MM.1S (cell line): Measurements from ENCODE around the gene BEND6.
A peak's percentile ranks its signal among the peaks of the same experiment; 100 is the strongest.

ENCODE experiments used
- DNase-seq: peaks from one replicate; pipeline ENCODE4 v3.0.0-alpha.2; 2015
- H2AFZ ChIP-seq: fragments of 300-600 bp; sonication (generic); 2 replicates; pipeline ENCODE4 v1.6.0; 2016; ENCODE audit warnings: antibody characterized with exemption, low read length
- H3F3A ChIP-seq: fragments of 300-600 bp; sonication (generic); 2 replicates; pipeline ENCODE4 v1.6.1; 2016; ENCODE audit warnings: mild to moderate bottlenecking, antibody characterized with exemption, low read length, moderate library complexity, mixed read lengths; ENCODE audit not compliant: insufficient read depth
- H3K27ac ChIP-seq: fragments of 300-600 bp; sonication (generic); 2 replicates; pipeline ENCODE4 v1.5.1; 2016; ENCODE audit warnings: mild to moderate bottlenecking, low read length
- H3K27me3 ChIP-seq: fragments of 300-600 bp; sonication (generic); replicated peaks from 2 replicates; pipeline ENCODE4 v1.6.0; 2016; ENCODE audit warnings: low read length; ENCODE audit not compliant: insufficient read depth
- H3K36me3 ChIP-seq: fragments of 300-600 bp; sonication (generic); replicated peaks from 2 replicates; pipeline ENCODE4 v1.6.1; 2016; ENCODE audit warnings: mild to moderate bottlenecking, low read length, mixed read lengths; ENCODE audit not compliant: insufficient read depth
- H3K4me1 ChIP-seq: fragments of 300-600 bp; sonication (generic); 2 replicates; pipeline ENCODE4 v1.6.1; 2016; ENCODE audit warnings: low read length, mixed read lengths
- H3K4me2 ChIP-seq: fragments of 300-600 bp; sonication (generic); 2 replicates; pipeline ENCODE4 v1.6.0; 2016; ENCODE audit warnings: low read depth, low read length
- H3K4me3 ChIP-seq: fragments of 300-600 bp; sonication (generic); 2 replicates; pipeline ENCODE4 v1.5.1; 2016; ENCODE audit warnings: low read length, mixed read lengths
- H3K79me2 ChIP-seq: fragments of 300-600 bp; sonication (generic); 2 replicates; pipeline ENCODE4 v1.6.1; 2016; ENCODE audit warnings: mixed run types, low read length, mixed read lengths
- H3K9ac ChIP-seq: fragments of 300-600 bp; sonication (generic); 2 replicates; pipeline ENCODE4 v1.6.1; 2016; ENCODE audit warnings: low read length, mixed read lengths
- H3K9me2 ChIP-seq: fragments of 300-600 bp; sonication (generic); replicated peaks from 2 replicates; pipeline ENCODE4 v1.6.1; 2016; ENCODE audit warnings: mild to moderate bottlenecking, low read length, mixed read lengths; ENCODE audit not compliant: insufficient read depth
- H3K9me3 ChIP-seq: fragments of 300-600 bp; sonication (generic); replicated peaks from 2 replicates; pipeline ENCODE4 v1.6.1; 2016; ENCODE audit warnings: mild to moderate bottlenecking, low read length, mixed read lengths; ENCODE audit not compliant: insufficient read depth
- H4K20me1 ChIP-seq: fragments of 300-600 bp; sonication (generic); 2 replicates; pipeline ENCODE4 v1.6.1; 2016; ENCODE audit warnings: mild to moderate bottlenecking, low read length, moderate library complexity, mixed read lengths; ENCODE audit not compliant: insufficient read depth
- CTCF ChIP-seq: fragments of 300-600 bp; sonication (generic); IDR thresholded peaks from 2 replicates; pipeline ENCODE4 v1.5.1; 2016; ENCODE audit warnings: antibody characterized with exemption, low read length, mixed read lengths
- EZH2 ChIP-seq: fragments of 300-600 bp; sonication (generic); optimal IDR thresholded peaks from 2 replicates; pipeline ENCODE3; 2017; ENCODE audit warnings: low read depth, mild to moderate bottlenecking, antibody characterized with exemption, low read length, mixed read lengths
- EZH2phosphoT487 ChIP-seq: fragments of 300-600 bp; sonication (generic); IDR thresholded peaks from 2 replicates; pipeline ENCODE4 v1.6.1; 2018; ENCODE audit warnings: antibody characterized with exemption, low read length

BEND6 gene

GRCh38 chr6:56914798-56915658, 39.9 kb upstream of the BEND6 start:
- H3K27ac ChIP-seq = no peak overlapping the region
- no peaks in the 10 kb centered on the region for H3K9me2 ChIP-seq
- H3K27me3 ChIP-seq = no peaks in the 10 kb centered on the region
- H3K4me2 ChIP-seq = no peak overlapping the region
- H3F3A ChIP-seq = peaks cover 5% of the 10 kb centered on the region; the same call in 1 of the 2 replicates
- no peak overlapping the region for H3K9ac ChIP-seq
- no peak overlapping the region for H3K4me3 ChIP-seq
- DNase-seq = no peak
- H3K9me3 ChIP-seq = no peaks in the 10 kb centered on the region
- TF ChIP-seq EZH2 (no peak), EZH2phosphoT487 (no peak), CTCF (no peak)
- H3K36me3 ChIP-seq = no peaks in the 10 kb centered on the region
- H4K20me1 ChIP-seq = 0 out of 2 replicates have a peak, but pooled peaks cover 3% of the 10 kb centered on the region
- no peaks in the 10 kb centered on the region for H3K79me2 ChIP-seq
- H3K4me1 ChIP-seq = peaks cover 8% of the 10 kb centered on the region
- H2AFZ ChIP-seq = no peak overlapping the region

GRCh38 chr6:56915832-56916231, 39.1 kb upstream of the BEND6 start:
- no peak overlapping the region for H3K27ac ChIP-seq
- no peak overlapping the region for H3K9ac ChIP-seq
- no peak overlapping the region for H3K4me2 ChIP-seq
- no peaks in the 10 kb centered on the region for H3K9me3 ChIP-seq
- H3K79me2 ChIP-seq = no peaks in the 10 kb centered on the region
- peaks cover 5% of the 10 kb centered on the region; the same call in 1 of the 2 replicates for H3F3A ChIP-seq
- H3K9me2 ChIP-seq = no peaks in the 10 kb centered on the region
- H3K27me3 ChIP-seq = no peaks in the 10 kb centered on the region
- peaks cover 8% of the 10 kb centered on the region for H3K4me1 ChIP-seq
- no peaks in the 10 kb centered on the region for H3K36me3 ChIP-seq
- no peak for TF ChIP-seq CTCF
- TF ChIP-seq EZH2 = no peak
- TF ChIP-seq EZH2phosphoT487 = no peak
- no peak for DNase-seq
- no peak overlapping the region for H3K4me3 ChIP-seq
- no peak overlapping the region for H2AFZ ChIP-seq
- H4K20me1 ChIP-seq = 0 out of 2 replicates have a peak, but pooled peaks cover 3% of the 10 kb centered on the region

GRCh38 chr6:56916849-56917551, 37.9 kb upstream of the BEND6 start:
- no peak overlapping the region for H3K4me3 ChIP-seq
- H3F3A ChIP-seq = peaks cover 5% of the 10 kb centered on the region; the same call in 1 of the 2 replicates
- H2AFZ ChIP-seq = no peak overlapping the region
- H3K36me3 ChIP-seq = no peaks in the 10 kb centered on the region
- H3K9me2 ChIP-seq = no peaks in the 10 kb centered on the region
- no peak overlapping the region for H3K27ac ChIP-seq
- TF ChIP-seq EZH2 = no peak
- TF ChIP-seq CTCF = no peak
- TF ChIP-seq EZH2phosphoT487 = no peak
- H3K9me3 ChIP-seq = no peaks in the 10 kb centered on the region
- no peak overlapping the region for H3K9ac ChIP-seq
- no peaks in the 10 kb centered on the region for H3K27me3 ChIP-seq
- H3K4me1 ChIP-seq = peaks cover 8% of the 10 kb centered on the region
- no peaks in the 10 kb centered on the region for H3K79me2 ChIP-seq
- H4K20me1 ChIP-seq = 0 out of 2 replicates have a peak, but pooled peaks cover 3% of the 10 kb centered on the region
- no peak overlapping the region for H3K4me2 ChIP-seq
- peak; percentile 12 for DNase-seq
